G401.6 (cell line): ENCODE results near the gene CCDC197.

Source experiments
- FAIRE-seq: peaks from 2 replicates; lab custom pipeline; 2012; peaks lifted over from hg19 to GRCh38; lab: Jason Lieb, UNC

The CCDC197 gene

GRCh38 chr14:94026173-94026888 is 29.2 kb downstream of the CCDC197 start, which contains the start of gene OTUB2:
OTUB2 (plus strand) TSS chr14:94026340; CDS start chr14:94026538, 198 bp downstream.
- peak; percentile 97 for FAIRE-seq

DNA sequence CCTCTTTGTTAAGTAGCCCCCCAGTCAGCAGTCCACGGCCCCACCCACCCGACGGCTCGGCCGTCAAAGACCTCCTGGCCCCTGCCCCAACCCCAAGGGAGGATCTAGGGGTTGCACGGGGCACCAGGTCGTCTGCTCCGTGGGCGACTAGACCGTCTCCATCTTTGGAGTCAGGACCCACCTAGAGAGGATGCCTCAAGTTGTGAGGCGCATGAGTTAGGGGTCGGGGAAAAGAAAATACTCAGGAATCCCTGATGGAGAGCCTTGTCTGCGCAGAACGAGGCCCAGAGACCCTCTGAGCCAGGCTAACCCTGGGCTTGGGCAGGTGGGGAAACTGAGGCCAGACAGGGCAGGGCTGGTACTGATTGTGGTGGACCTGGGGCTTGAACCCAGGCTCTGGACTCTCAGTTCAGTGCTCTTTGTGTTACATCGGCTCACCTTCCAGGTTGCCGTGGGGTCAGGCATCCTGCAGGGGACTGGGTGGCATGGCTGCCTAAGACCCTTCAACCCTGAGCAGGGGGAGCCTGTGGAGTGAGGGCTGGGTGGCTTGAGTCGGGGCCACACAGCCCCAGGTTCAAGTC is 29.9 kb downstream of the CCDC197 start:
- FAIRE-seq: no peak

- FAIRE-seq: no peak
These were observed 30.7 kb downstream of the CCDC197 start for GRCh38 chr14:94027566-94028449.

DNA sequence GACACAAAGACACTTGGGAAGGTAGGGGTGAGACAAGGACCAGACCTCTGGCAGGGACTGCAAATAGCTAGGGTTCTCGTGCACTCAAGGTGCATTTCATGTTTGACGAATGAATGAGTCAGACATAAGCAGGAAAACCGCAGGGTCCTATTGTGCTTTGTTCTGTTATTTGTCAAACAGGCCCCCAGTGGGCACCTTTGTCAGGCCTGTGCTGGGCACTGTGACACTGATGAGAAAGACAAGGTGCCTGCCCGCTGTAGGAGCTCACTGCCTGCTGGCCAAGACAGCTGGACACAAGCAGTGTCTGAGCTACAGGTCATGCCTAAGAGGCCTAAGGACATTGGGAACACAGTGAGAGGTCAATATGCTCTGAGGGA is 31.3 kb downstream of the CCDC197 start:
- no peak for FAIRE-seq

- no peak for FAIRE-seq
These were observed 32.2 kb downstream of the CCDC197 start for GRCh38 chr14:94029265-94029664.

- no peak for FAIRE-seq
These were observed 32.6 kb downstream of the CCDC197 start for GRCh38 chr14:94029671-94030203.

DNA sequence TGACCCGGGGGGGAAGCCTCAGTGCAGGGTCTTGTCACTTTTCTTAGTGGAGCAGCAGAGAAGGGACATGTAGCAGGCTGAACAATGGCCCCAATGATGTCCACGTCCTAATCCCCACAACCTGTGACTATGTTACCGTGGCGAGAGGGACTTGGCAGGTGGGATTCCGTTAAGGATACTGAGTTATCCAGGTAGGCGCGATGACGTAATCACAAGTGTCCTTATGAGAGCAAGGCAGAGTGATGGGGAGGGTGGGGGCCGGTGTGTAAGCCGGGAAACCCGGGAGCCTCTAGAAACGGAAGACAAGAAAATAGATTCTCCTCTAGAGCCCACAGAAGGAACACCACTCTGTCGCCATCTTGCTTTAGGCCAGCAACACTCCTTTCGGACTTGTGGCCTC is 33.5 kb downstream of the CCDC197 start:
- FAIRE-seq: no peak

- no peak for FAIRE-seq
These were observed 34.2 kb downstream of the CCDC197 start for GRCh38 chr14:94031161-94031882.

GRCh38 chr14:94031883-94032279 is 34.8 kb downstream of the CCDC197 start:
- FAIRE-seq: no peak

GRCh38 chr14:94034886-94035285 is 37.8 kb downstream of the CCDC197 start:
- no peak for FAIRE-seq

DNA sequence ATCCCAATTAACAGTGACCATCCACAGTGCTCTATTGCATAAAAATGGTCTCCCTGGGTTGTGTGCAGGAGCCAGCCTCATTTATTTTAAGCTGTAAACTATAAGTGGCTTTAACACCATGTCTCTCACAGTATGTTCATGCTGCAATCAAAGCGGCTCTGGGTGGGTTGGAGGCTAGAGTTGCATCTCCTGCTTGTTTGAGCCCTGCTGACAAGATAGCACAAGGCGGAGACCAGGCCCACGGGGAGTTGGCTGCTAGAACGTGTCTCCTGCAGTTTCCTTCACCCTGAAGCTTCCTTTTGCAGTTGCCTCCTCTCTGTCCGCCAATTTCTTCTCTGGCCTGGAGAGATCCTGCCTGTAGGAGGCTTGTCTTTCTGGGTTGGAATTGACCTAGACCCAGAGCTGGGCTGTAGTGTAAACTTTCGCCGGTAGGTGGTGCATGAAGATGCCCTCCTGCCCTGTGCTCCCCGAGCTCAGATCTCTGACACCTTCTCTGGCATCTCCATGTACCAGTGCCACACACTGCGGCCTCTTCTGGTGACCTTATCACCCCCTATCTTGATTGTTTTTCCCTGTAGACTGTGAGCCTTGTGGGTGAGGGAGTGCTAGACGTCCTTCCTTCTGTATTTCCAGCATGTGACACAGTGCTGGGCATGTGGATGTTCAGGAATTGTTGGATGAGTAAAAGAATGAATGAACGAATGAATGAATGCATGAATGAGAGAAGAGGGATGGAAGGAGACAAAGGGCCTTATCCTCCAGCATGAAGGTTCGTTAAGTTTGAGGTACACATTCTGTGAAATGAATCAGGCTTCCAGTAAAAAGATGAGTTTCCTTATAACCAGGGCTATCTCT is 39.4 kb downstream of the CCDC197 start:
- peak; percentile 83 for FAIRE-seq

DNA sequence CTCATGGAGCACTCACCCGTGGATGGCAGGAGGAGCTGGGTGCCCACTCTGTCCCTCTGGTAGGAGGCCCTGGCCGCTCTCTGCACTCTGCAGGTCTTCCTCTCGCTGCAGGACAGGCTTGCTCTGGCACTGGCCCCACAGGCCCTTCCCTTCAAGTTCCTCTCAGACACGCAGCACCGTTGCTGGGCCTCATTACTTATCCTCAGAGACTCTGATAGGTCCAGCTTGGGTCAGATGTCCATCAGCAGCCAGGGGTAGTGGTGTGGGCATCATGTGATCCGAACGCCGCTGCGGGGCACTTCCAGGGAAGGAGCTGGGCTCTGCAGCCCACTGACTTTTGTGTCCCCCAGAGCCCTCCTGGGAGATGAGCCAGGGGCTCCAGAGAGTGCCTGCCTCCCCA is 40.9 kb downstream of the CCDC197 start:
- FAIRE-seq: no peak

- no peak for FAIRE-seq
These were observed 41.4 kb downstream of the CCDC197 start for GRCh38 chr14:94038510-94038909.

- FAIRE-seq: no peak
These were observed 42.0 kb downstream of the CCDC197 start for GRCh38 chr14:94038921-94039629.

DNA sequence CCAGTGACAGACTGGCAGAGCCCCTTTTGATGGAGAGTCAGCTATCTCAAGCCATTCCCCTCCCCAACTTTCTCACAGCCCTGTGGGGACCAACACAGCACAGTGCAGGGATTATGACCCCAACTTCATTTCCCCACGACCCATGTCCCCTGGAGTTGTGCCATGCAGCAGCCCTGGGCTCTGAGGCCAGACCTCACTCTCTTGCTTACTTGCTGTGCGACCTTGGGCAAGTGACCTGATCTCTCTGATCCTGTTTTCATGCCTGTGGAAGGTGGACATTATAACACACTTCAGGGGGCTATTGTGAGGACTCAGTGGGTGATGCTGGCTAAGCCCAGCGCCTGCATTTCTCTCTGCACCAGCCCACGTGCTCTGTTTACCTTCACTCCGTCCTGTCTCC is 43.1 kb downstream of the CCDC197 start:
- FAIRE-seq: no peak

GRCh38 chr14:94040796-94041195 is 43.7 kb downstream of the CCDC197 start:
- no peak for FAIRE-seq

GRCh38 chr14:94041551-94042346 is 44.6 kb downstream of the CCDC197 start:
- FAIRE-seq: no peak

GRCh38 chr14:94042433-94043091 is 45.5 kb downstream of the CCDC197 start:
- no peak for FAIRE-seq

DNA sequence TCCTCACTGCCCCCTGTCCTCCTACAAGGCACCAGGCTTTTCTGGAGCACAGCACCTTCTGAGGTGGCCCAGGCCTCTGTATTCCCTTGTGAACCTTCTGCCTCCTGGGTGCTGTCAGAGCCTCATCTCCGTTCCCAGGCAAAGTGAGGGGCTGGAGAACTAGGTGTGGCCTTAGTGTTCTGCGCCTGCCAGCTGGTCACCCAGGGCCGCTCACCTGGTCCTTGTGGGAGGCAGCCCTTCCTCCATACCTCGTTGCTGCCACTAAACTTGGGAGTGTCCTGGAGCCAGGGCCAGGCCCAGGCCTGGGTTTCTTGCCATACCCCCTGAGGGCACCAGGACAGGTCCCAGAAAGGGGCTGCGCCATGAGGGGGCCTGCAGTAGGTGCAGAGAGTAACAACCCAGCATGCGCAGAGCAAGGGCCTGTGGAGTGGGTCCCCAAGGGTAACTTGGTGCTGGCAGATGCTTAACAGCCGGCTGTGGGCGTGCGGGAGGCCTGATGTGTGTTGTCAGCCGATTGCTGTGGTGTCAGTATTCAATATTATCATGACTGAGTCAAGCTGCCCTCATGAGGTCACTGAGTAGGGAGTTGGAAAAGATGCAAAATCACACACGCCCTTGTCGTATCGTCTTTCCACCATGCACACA is 46.1 kb downstream of the CCDC197 start:
- FAIRE-seq: no peak
